KOPT-K1 (cell line): ENCODE results near the gene F8.
"Not testable (repeated sequence)": the region's sequence is repeated elsewhere in the genome, so short reads cannot be mapped to it uniquely, and the experiment has no call there.

Source experiments
- H3K27ac ChIP-seq: fragments of 200-600 bp; sonication (generic); 2 replicates; pipeline ENCODE4 v1.5.1; 2016; ENCODE audit warnings: antibody characterized with exemption, mild to moderate bottlenecking, low read depth, low read length; ENCODE audit not compliant: poor library complexity, severe bottlenecking
- H3K36me3 ChIP-seq: fragments of 200-600 bp; sonication (generic); 2 replicates; pipeline ENCODE4 v1.5.1; 2017; ENCODE audit warnings: antibody characterized with exemption, mild to moderate bottlenecking, low read length, moderate library complexity; ENCODE audit not compliant: insufficient read depth
- H3K9me3 ChIP-seq: fragments of 200-600 bp; sonication (generic); 2 replicates; pipeline ENCODE4 v1.5.1; 2017; ENCODE audit warnings: antibody characterized with exemption, low read length, mild to moderate bottlenecking; ENCODE audit not compliant: insufficient read depth, poor library complexity, severe bottlenecking

F8 gene

GRCh38 chrX:154829134-154829533 lies 193.4 kb downstream of the F8 start:
- no peaks in the 10 kb centered on the region for H3K36me3 ChIP-seq
- no peaks in the 10 kb centered on the region for H3K9me3 ChIP-seq
- H3K27ac ChIP-seq, result peak overlapping the region; percentile 27

- no peaks in the 10 kb centered on the region for H3K36me3 ChIP-seq
- no peaks in the 10 kb centered on the region for H3K9me3 ChIP-seq
- peak overlapping the region; percentile 34 for H3K27ac ChIP-seq
These were observed 194.5 kb downstream of the F8 start for GRCh38 chrX:154828016-154828408.

GRCh38 chrX:154827194-154828015 lies 195.1 kb downstream of the F8 start:
- Histone ChIP-seq H3K27ac (peak overlapping the region; percentile 34), H3K9me3 (no peaks in the 10 kb centered on the region)

GRCh38 chrX:154825586-154825985 lies 196.9 kb downstream of the F8 start:
- H3K9me3 ChIP-seq, H3K36me3 ChIP-seq, H3K27ac ChIP-seq: not testable (repeated sequence)

More at GRCh38 chrX:154827194-154828015, 195.1 kb downstream of the F8 start:
- no peaks in the 10 kb centered on the region for H3K36me3 ChIP-seq

GRCh38 chrX:154824638-154825037 lies 197.9 kb downstream of the F8 start:
- no peaks in the 10 kb centered on the region for H3K36me3 ChIP-seq
- H3K27ac ChIP-seq, result no peak overlapping the region
- H3K9me3 ChIP-seq, result no peaks in the 10 kb centered on the region

- Histone ChIP-seq H3K9me3 (no peaks in the 10 kb centered on the region), H3K27ac (no peak overlapping the region), H3K36me3 (no peaks in the 10 kb centered on the region)
These were observed 200.5 kb downstream of the F8 start for GRCh38 chrX:154822029-154822428.

- Histone ChIP-seq H3K27ac (no peak overlapping the region), H3K9me3 (no peaks in the 10 kb centered on the region), H3K36me3 (no peaks in the 10 kb centered on the region)
These were observed 201.0 kb downstream of the F8 start for GRCh38 chrX:154821523-154821922.

GRCh38 chrX:154819771-154820341 lies 202.7 kb downstream of the F8 start:
- Histone ChIP-seq H3K9me3 (no peaks in the 10 kb centered on the region), H3K27ac (no peak overlapping the region), H3K36me3 (no peaks in the 10 kb centered on the region)

GRCh38 chrX:154818916-154819770 lies 203.4 kb downstream of the F8 start:
- H3K27ac ChIP-seq, result no peak overlapping the region
- H3K9me3 ChIP-seq, result no peaks in the 10 kb centered on the region
- no peaks in the 10 kb centered on the region for H3K36me3 ChIP-seq

- not testable (repeated sequence) for H3K36me3 ChIP-seq, H3K9me3 ChIP-seq, H3K27ac ChIP-seq
These were observed 205.4 kb downstream of the F8 start for GRCh38 chrX:154817048-154817618.

GRCh38 chrX:154816326-154816898 lies 206.1 kb downstream of the F8 start:
- not testable (repeated sequence) for H3K9me3 ChIP-seq, H3K36me3 ChIP-seq, H3K27ac ChIP-seq

- no peak overlapping the region for H3K27ac ChIP-seq
- H3K36me3 ChIP-seq, result no peaks in the 10 kb centered on the region
- no peaks in the 10 kb centered on the region for H3K9me3 ChIP-seq
These were observed 207.2 kb downstream of the F8 start for GRCh38 chrX:154815274-154815818.

- Histone ChIP-seq H3K9me3 (no peaks in the 10 kb centered on the region), H3K27ac (no peak overlapping the region), H3K36me3 (no peaks in the 10 kb centered on the region)
These were observed 208.7 kb downstream of the F8 start for GRCh38 chrX:154813801-154814200.

- Histone ChIP-seq H3K27ac (no peak overlapping the region), H3K36me3 (no peaks in the 10 kb centered on the region), H3K9me3 (peaks cover 3% of the 10 kb centered on the region)
These were observed 210.0 kb downstream of the F8 start for GRCh38 chrX:154812341-154813101.
